ENCODE results near the gene VPS18.
A peak's percentile ranks its signal among the peaks of the same experiment; 100 is the strongest.
"Not testable (repeated sequence)": the region's sequence is repeated elsewhere in the genome, so short reads cannot be mapped to it uniquely, and the experiment has no call there.

The VPS18 gene

GRCh38 chr15:40893733-40894680, at the start of gene VPS18:
VPS18 (plus strand) TSS chr15:40894450; CDS start chr15:40894769, 319 bp downstream.
- peak; percentile 99 for DNase-seq

- peak; percentile 44 for DNase-seq
These were observed 49.6 kb upstream of the VPS18 start for GRCh38 chr15:40844696-40845030.

GRCh38 chr15:40845036-40845435, 49.2 kb upstream of the VPS18 start:
- peak; percentile 37 for DNase-seq

GRCh38 chr15:40845511-40846284, 48.6 kb upstream of the VPS18 start:
- DNase-seq, result no peak

GRCh38 chr15:40846841-40847222, 47.4 kb upstream of the VPS18 start:
- DNase-seq, result peak; percentile 53

- peak; percentile 87 for DNase-seq
These were observed 46.9 kb upstream of the VPS18 start for GRCh38 chr15:40847223-40847961.

- no peak for DNase-seq
These were observed 43.6 kb upstream of the VPS18 start for GRCh38 chr15:40850576-40851112.

GRCh38 chr15:40852529-40852928, 41.7 kb upstream of the VPS18 start:
- DNase-seq, result no peak

GRCh38 chr15:40853241-40853890, 40.9 kb upstream of the VPS18 start:
- DNase-seq, result no peak

- no peak for DNase-seq
These were observed 40.1 kb upstream of the VPS18 start for GRCh38 chr15:40854161-40854560.

GRCh38 chr15:40855706-40856234, 38.5 kb upstream of the VPS18 start:
- DNase-seq, result no peak

- DNase-seq, result no peak
These were observed 37.5 kb upstream of the VPS18 start for GRCh38 chr15:40856746-40857145.

GRCh38 chr15:40857601-40858341, 36.5 kb upstream of the VPS18 start:
- DNase-seq, result peak; percentile 83

- no peak for DNase-seq
These were observed 35.5 kb upstream of the VPS18 start for GRCh38 chr15:40858706-40859105.

GRCh38 chr15:40859206-40859851, 34.9 kb upstream of the VPS18 start:
- DNase-seq, result peak; percentile 81

- DNase-seq, result not testable (repeated sequence)
These were observed 33.1 kb upstream of the VPS18 start for GRCh38 chr15:40861147-40861546.

- DNase-seq, result no peak
These were observed 30.5 kb upstream of the VPS18 start for GRCh38 chr15:40863660-40864270.

- no peak for DNase-seq
These were observed 27.1 kb upstream of the VPS18 start for GRCh38 chr15:40867199-40867598.

GRCh38 chr15:40869686-40870085, 24.6 kb upstream of the VPS18 start:
- DNase-seq, result no peak

GRCh38 chr15:40870716-40871115, 23.5 kb upstream of the VPS18 start:
- DNase-seq, result no peak

All from suppressor macrophage treated with lipopolysaccharide for 4 hours (primary cell).